Heart right ventricle (tissue), 16 donors: ENCODE measurements around the gene DUS2. TPM values are rescaled to one million over a fixed set of nuclear protein-coding genes. Genes with fewer than 3 reads are reported as not detected.
A peak's percentile ranks its signal among the peaks of the same experiment; 100 is the strongest.
"Not testable (repeated sequence)": the region's sequence is repeated elsewhere in the genome, so short reads cannot be mapped to it uniquely, and the experiment has no call there.

Source experiments
- ATAC-seq, 8 donors: fragments of 200-7000 bp; cut with Tn5 transposase; one replicate each; pipeline ENCODE4 v1.9.1; 2020; ENCODE audit warnings: mild to moderate bottlenecking in 8 of 8, moderate library complexity in 8 of 8, moderate number of reproducible peaks in 1 of 8
- DNase-seq, 2 donors: peaks; one replicate each; pipeline ENCODE4 v3.0.0-alpha.2; 2020
- H3K27ac ChIP-seq, 10 donors: fragments of 200-600 bp; sonication (generic) in 2 of 10; one replicate each; pipeline versions ENCODE4 v1.5.0 to v1.8.0; 2020 to 2022; ENCODE audit warnings: mild to moderate bottlenecking in 3 of 10
- H3K27me3 ChIP-seq, 7 donors: fragments of 200-600 bp; one replicate each; pipeline ENCODE4 v1.8.0; 2021 to 2022; ENCODE audit warnings: mild to moderate bottlenecking in 2 of 7
- H3K36me3 ChIP-seq, 9 donors: fragments of 200-600 bp; sonication (generic) in 1 of 9; one replicate each; pipeline versions ENCODE4 v1.5.0 to v1.8.0; 2020 to 2022; ENCODE audit warnings: mild to moderate bottlenecking in 2 of 9
- H3K4me1 ChIP-seq, 9 donors: fragments of 200-600 bp; sonication (generic) in 1 of 9; one replicate each; pipeline versions ENCODE4 v1.5.0 to v1.8.0; 2020 to 2022; ENCODE audit warnings: mild to moderate bottlenecking in 4 of 9
- H3K4me3 ChIP-seq, 10 donors: fragments of 200-600 bp; sonication (generic) in 2 of 10; one replicate each; pipeline versions ENCODE4 v1.5.0 to v1.8.0; 2020 to 2022; ENCODE audit warnings: mild to moderate bottlenecking in 7 of 10, moderate library complexity in 2 of 10
- H3K9me3 ChIP-seq, 11 donors: fragments of 200-600 bp in 10 of 11; sonication (generic) in 2 of 11; one replicate each; pipeline versions ENCODE4 v1.5.0 to v1.8.0; 2013 to 2022; ENCODE audit warnings: mild to moderate bottlenecking in 2 of 11, control low read depth in 1 of 11, moderate library complexity in 1 of 11
- WGBS, 2 donors: extraction: QIAGEN DNeasy Blood & Tissue Kit; methylation state at CpG; one replicate each; pipeline ENCODE4 v1.1.7; 2013; ENCODE audit warnings: inconsistent platforms in 1 of 2; 5-methylcytosine and 5-hydroxymethylcytosine counted together
- intact Hi-C, 10 donors: fragments of 100-400 bp; cut with DNase I; formaldehyde crosslinking; loops; one replicate each; pipeline versions ENCODE4 v1.11.1 to v1.14.2; 2022
- polyA plus RNA-seq, 2 donors: library from polyadenylated mRNA; stranded (reverse); fragments of 200-250 nt; gene quantifications; one replicate each; pipeline ENCODE4 v1.2.3, GENCODE V29; 2013
- total RNA-seq, 10 donors: library from RNA; stranded (reverse); fragmentation: NEBNext Ultra II Directional in 3 of 10; extraction: Animal tissue kit (Norgen Biotek cat#: 25700) in 3 of 10; gene quantifications; one replicate each; pipeline versions ENCODE4 v1.2.1 to v1.2.4, GENCODE V29; 2021 to 2023
- TF ChIP-seq, protein P1 (sequence below), 9 donors: fragments of 200-600 bp; sonication (generic) in 2 of 9; IDR thresholded peaks; one replicate each; pipeline versions ENCODE4 v1.5.0 to v1.8.0; 2021 to 2022; ENCODE audit warnings: antibody characterized with exemption in 9 of 9, mild to moderate bottlenecking in 5 of 9, moderate library complexity in 1 of 9
- donor health status: Arrhythmogenic right ventricular cardiomyopathy.
- donor health status: ischemic (EF 13 %, LVEDD 7.1; RV severe dilation, severe dysfunction).
- donor health status: healthy with polysubstance abuse.
- donor health status: DM: no; HTN: yes; CAD: no.
- donor health status: DM: no; HTN: no; CAD: no.
- donor health status: ischemic (EF 25% LVEDD 6.9; RV normal size, moderate dysfunction).
- donor health status: ischemic (EF 25% LVEDD 5.7; RV mildly dilated, moderate dysfunction).
- donor health status: healthy.
- donor health status: DM: yes; HTN: yes; CAD: no.
- donor health status: Ischemic cardiomyopathy.
- donor health status: ischemic (EF 35%, LVEDD 5.7; RV mildly dilated, moderate dysfunction).
- donor health status: nonischemic (EF 11% LVEDD 7.7; RV severe dilation, severe dysfunction).
- donor health status: DM: yes; HTN: yes; CAD: no.
- donor health status: PGD.
- donor health status: ischemic (EF 29% LVEDD 5.4; RV normal size, mild dysfunction).
- donor health status: nonischemic (EF 23%, LVEDD 6.1; RV moderate dilation, normal function).

Gene DUS2
- total and polyA plus RNA-seq, 12 donors, result 4.2 to 13.1 (median 7.2) TPM

DNA sequence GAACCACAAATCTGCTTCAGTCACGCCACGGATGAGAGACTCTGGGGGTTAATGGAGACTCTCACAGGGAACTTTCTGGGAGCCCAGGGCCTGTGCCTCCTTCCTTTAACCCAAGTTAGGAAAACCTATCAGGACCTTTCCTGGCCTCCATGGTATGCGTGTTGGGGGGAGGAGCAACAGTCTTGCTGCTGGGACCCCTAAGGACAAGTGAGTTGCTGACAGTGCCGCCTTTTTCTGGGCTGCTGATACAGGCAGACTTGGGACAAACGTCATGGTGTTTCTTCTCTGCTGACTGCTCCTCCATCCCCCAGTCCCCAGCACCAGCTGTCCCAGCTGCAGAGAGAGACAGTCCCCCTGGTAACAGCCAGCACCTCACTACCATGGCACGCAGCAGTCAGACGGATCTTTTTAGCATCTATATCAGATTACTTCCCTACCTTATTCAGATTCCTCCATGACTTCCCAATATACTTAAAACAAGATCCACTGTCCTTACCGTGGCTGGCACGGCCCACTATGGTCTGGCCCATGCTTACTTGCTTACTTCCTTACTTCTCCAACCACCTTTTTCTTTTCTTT, 13.8 kb upstream of the DUS2 start:
- DNase-seq (no peak), ATAC-seq (no peak)
- Histone ChIP-seq H3K27ac (no peak overlapping the region), H3K9me3 (no peaks in the 10 kb centered on the region), H3K4me1 (peaks cover 0 to 47% (median 0%) of the 10 kb centered on the region in 9 donors), H3K4me3 (no peak overlapping the region), H3K27me3 (no peaks in the 10 kb centered on the region), H3K36me3 (no peaks in the 10 kb centered on the region)
- TF ChIP-seq, protein P1, sequence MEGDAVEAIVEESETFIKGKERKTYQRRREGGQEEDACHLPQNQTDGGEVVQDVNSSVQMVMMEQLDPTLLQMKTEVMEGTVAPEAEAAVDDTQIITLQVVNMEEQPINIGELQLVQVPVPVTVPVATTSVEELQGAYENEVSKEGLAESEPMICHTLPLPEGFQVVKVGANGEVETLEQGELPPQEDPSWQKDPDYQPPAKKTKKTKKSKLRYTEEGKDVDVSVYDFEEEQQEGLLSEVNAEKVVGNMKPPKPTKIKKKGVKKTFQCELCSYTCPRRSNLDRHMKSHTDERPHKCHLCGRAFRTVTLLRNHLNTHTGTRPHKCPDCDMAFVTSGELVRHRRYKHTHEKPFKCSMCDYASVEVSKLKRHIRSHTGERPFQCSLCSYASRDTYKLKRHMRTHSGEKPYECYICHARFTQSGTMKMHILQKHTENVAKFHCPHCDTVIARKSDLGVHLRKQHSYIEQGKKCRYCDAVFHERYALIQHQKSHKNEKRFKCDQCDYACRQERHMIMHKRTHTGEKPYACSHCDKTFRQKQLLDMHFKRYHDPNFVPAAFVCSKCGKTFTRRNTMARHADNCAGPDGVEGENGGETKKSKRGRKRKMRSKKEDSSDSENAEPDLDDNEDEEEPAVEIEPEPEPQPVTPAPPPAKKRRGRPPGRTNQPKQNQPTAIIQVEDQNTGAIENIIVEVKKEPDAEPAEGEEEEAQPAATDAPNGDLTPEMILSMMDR (IDR thresholded peaks at IDR 0.05), result no peak
- 55 to 62% methylated on average over 9 of the region's 9 CpGs for WGBS, 2 donors
- intact Hi-C loops, result no loop called here

DNA sequence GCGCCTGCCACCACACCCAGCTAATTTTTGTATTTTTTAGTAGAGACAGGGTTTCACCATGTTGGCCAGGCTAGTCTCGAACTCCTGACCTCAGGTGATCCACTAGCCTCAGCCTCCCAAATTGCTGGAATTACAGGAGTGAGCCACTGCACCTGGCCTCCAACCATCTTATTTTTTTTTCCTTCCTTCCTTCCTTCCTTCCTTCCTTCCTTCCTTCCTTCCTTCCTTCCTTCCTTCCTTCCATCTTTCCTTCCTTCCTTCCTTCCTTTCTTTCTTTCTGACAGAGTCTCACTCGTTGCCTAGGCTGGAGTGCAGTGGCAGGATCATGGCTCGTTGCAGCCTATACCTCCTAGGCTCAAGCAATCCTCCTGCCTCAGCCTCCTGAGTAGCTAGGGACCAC, 13.2 kb upstream of the DUS2 start:
- ATAC-seq, H3K36me3 ChIP-seq, intact Hi-C loops, H3K4me3 ChIP-seq, H3K27ac ChIP-seq, DNase-seq, H3K9me3 ChIP-seq, H3K27me3 ChIP-seq: not testable (repeated sequence)
- peaks cover 0 to 41% (median 0%) of the 10 kb centered on the region in 9 donors for H3K4me1 ChIP-seq
- 73 to 84% methylated on average over 4 of the region's 4 CpGs for WGBS, 2 donors

DNA sequence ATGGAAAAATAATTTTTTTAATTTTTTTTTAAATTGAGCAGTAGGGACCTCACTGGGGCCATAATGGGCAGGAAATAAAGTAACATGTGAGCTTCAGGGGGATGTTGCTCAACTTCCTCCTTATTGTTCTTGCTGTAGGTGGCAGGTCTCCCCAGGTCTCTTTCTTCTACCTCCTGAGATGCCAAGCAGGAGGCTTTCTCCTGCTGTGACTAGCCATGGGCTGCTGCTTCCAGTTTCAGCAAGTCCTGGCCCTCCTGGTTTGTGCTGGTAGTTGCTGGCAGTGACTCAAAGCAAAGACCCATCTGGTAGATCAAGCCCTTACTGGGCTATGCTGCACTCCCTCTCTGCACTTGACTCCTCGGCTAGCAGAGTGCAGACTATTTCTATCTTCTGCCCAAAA, 9.6 kb upstream of the DUS2 start:
- ATAC-seq (peak in 2 of 8 donors; percentile 37 to 68), DNase-seq (no peak)
- H3K9me3 ChIP-seq, result no peaks in the 10 kb centered on the region
- TF ChIP-seq, protein P1 (IDR thresholded peaks at IDR 0.05), result no peak
- peaks cover 0 to 15% (median 0%) of the 10 kb centered on the region in 9 donors for H3K4me1 ChIP-seq
- H3K36me3 ChIP-seq, result no peaks in the 10 kb centered on the region
- no peaks in the 10 kb centered on the region for H3K27me3 ChIP-seq
- intact Hi-C loops, result no loop called here
- no peak overlapping the region for H3K4me3 ChIP-seq
- peak overlapping the region in 2 of 10 donors; percentile 22 to 82 for H3K27ac ChIP-seq
- 52 to 73% methylated on average over 1 of the region's 1 CpG for WGBS, 2 donors

DNA sequence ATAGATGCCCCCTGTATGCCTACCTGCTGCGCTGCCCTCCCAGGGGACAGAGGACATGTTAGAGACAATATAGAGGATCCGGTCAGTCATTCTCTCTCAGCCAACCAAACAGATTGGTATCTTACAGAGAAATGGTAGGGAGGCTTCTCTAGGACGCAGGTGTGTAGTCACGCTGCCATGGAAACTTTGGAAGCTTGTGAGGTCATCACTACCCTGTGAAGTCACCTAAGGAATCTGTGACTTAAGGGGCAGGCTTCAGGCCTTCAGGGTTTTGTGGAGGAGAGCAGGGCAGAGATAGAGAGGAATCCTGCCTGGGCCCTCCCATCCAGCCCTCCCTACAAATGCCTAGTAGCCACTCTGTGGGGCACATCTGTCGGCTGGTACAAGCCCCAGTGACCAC, 7.4 kb upstream of the DUS2 start, which contains the start of gene DPEP2NB:
DPEP2NB (minus strand) TSS at position 231 of the 400 bp plus-strand sequence; CDS start at position 90, 141 bp downstream.
- Histone ChIP-seq H3K4me1 (peaks cover 0 to 15% (median 0%) of the 10 kb centered on the region in 9 donors), H3K9me3 (no peaks in the 10 kb centered on the region), H3K27me3 (no peaks in the 10 kb centered on the region), H3K27ac (no peak within 1 kb of the TSS), H3K36me3 (no peaks in the 10 kb centered on the region), H3K4me3 (no peak within 1 kb of the TSS)
- no peak for ATAC-seq
- TF ChIP-seq, protein P1 (IDR thresholded peaks at IDR 0.05), result no peak
- WGBS, 2 donors, result 87 to 88% methylated on average over 5 of the region's 5 CpGs
- no peak for DNase-seq
- intact Hi-C loops, result no loop called here

DNA sequence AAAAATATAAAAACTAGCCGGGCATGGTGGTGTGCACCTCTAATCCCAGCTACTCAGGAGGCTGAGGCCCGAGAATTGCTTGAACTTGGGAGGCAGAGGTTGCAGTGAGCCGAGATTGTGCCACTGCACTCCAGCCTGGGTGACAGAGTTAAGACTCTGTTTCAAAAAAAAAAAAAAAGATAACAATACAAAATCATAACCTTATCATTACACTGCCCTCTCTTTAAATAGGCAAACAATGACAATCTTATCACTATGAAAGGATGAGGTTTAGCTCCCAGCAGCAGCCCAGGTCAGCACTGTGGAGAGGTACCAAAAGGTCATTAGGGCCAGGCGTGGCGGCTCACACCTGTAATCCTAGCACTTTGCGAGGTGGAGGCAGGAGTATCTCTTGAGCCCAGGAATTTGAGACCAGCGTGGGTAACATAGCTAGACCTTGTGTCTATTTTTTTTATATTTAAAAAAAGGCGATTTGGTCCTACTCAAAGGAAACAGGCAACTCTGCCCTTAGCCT, 3.9 kb upstream of the DUS2 start:
- 67 to 69% methylated on average over 8 of the region's 8 CpGs for WGBS, 2 donors
- peaks cover 0 to 13% (median 0%) of the 10 kb centered on the region in 9 donors for H3K36me3 ChIP-seq
- no peaks in the 10 kb centered on the region for H3K27me3 ChIP-seq
- no peaks in the 10 kb centered on the region for H3K9me3 ChIP-seq
- ATAC-seq (no peak), DNase-seq (no peak)
- TF ChIP-seq, protein P1 (IDR thresholded peaks at IDR 0.05), result no peak
- intact Hi-C loops, result no loop called here
- H3K4me3 ChIP-seq, result no peak overlapping the region
- H3K27ac ChIP-seq, result no peak overlapping the region
- H3K4me1 ChIP-seq, result peaks cover 5 to 28% (median 26%) of the 10 kb centered on the region in 9 donors
